Testis (tissue), 2 donors: Measurements from ENCODE around the gene NFU1.

Experiments used
- POLR2A ChIP-seq: fragments of 450-650 bp; IDR thresholded peaks from one replicate; pipeline ENCODE4 v1.6.1; 2017; ENCODE audit warnings: antibody characterized with exemption, mild to moderate bottlenecking, moderate library complexity
- TF ChIP-seq, protein P1 (sequence below), 3 experiments: fragments of 450-650 bp in 2 of 3; fragments of 200-600 bp in 1 of 3; sonication (generic) in 1 of 3; IDR thresholded peaks; one replicate each; pipeline ENCODE4 v1.5.1; 2016 to 2019; ENCODE audit warnings: antibody characterized with exemption in 3 of 3, mild to moderate bottlenecking in 2 of 3, moderate library complexity in 1 of 3

DNA sequence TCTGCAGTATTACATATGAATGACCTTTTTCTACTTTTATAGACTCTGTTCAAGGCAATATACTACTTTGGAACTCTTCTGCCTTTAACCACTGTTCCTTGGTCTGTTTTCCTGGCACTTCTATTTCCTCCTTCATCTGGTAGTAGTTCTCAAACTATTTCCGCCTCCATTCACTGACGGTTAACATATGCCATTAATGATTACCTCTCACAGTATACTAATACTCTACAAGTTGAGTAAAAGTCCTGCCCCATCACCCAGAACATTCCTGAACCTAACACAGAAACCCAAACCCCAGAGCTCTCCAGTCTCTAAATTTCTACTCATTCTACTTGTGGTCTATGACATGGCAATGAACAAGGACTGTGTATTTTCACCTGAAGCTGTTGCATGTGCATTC, 54.7 kb downstream of the NFU1 start:
- no peak for TF ChIP-seq POLR2A
- TF ChIP-seq, protein P1, sequence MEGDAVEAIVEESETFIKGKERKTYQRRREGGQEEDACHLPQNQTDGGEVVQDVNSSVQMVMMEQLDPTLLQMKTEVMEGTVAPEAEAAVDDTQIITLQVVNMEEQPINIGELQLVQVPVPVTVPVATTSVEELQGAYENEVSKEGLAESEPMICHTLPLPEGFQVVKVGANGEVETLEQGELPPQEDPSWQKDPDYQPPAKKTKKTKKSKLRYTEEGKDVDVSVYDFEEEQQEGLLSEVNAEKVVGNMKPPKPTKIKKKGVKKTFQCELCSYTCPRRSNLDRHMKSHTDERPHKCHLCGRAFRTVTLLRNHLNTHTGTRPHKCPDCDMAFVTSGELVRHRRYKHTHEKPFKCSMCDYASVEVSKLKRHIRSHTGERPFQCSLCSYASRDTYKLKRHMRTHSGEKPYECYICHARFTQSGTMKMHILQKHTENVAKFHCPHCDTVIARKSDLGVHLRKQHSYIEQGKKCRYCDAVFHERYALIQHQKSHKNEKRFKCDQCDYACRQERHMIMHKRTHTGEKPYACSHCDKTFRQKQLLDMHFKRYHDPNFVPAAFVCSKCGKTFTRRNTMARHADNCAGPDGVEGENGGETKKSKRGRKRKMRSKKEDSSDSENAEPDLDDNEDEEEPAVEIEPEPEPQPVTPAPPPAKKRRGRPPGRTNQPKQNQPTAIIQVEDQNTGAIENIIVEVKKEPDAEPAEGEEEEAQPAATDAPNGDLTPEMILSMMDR (IDR thresholded peaks at IDR 0.05): no peak
